Stimulated activated CD4-positive, alpha-beta T cell treated with anti-CD3 and anti-CD28 coated beads, Interleukin-1b, Interleukin-23, amount 100 ng/mL, for 48 hours (primary cell): ENCODE measurements around the gene FERMT3.

Source experiments
- DNase-seq: peaks from one replicate; pipeline ENCODE4 v3.0.0-alpha.2; 2020

FERMT3 gene

DNA sequence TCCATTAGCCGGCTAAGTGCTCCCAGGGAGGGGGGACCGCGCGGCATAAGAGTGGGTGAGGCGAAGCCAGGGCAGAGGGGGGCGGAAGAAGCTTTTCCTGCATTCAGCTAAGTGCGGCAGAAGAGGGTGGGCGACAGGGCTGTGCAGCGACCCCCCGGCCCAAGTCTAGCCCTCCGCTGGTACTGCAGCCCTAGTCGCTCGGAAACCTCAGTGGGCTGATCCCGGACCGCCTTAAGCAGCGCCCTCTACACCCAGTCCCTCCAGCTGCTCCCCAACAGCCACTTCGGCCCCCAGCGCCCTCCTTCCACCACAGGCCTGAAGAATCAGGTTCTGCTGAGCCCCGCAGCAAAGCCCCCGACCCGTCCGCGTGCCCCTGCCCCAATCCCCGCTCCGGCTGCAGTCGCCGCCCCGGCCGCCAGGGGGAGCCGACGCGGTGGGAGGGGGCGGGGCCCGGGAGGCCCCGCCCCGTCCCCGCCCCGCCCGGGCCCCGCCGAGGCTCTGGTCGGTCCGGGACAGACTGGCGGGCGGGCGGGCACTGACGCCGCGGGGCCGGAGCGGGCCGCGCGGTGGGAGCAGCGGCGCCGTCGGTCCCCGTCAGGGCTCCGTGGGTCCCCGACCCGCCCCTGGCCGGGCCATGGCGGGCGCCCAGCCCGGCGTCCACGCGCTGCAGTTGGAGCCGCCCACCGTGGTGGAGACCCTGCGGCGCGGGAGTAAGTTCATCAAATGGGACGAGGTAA is 44.7 kb downstream of the FERMT3 start, which contains the start of gene PLCB3:
Gene PLCB3, plus strand, starts transcription at position 515 of the 737 bp plus-strand sequence. Its CDS starts 120 bp downstream, at position 635.
- DNase-seq: peak; percentile 52

DNA sequence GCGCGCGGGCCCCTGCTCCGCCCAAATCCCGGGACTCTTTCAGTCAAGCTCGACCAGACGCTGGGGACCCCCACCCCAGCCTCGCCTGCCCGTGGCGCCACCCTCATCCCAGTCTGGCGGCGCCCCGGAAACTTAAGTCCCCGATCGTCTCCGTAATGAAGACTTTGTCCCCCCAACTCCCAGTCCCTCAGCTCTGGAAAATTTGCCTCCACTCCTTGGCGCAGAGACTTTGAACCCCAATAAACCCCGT is 45.2 kb downstream of the FERMT3 start:
- no peak for DNase-seq

DNA sequence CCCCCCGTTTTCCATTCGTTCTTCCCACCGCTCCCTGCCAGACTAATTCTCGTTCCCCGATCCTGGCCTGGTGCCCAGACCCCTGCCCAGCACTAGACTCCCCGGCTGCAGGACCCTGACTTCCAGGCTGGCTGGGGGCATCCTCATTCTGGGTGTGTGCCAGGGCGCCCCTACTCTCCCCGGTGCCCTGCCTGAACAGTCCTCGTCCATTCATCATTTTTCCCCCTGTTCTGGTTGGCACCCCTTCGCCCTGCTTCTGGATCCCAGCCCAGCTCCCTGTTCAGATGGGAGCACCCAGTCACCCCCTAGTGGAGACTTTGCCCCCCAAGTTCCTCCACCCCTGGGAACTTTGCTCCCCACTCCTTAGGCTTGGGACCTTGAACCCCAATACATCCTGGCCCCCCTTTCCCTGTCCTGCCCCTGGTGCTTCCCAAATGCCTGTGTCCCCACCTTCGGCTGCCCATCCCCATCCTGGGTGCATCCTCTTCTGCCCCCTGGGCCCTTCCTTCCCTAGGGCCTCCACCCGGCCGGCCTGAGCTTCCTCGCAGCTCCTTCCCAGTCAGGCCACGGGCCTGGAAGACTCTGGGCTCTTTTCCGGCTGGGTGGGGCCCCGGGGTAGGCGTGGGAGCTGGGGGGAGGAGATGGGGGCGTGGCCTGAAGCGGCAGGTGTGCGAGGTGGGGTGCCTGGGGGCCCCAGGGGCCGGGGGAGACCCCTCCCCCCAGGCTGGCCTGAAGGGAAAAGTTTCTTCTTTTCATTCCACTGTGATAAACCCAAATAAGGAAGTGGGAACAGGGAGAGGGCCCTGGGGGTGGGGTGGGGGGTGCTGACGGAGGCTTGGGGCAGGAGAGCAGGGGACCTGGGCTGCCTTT is 45.7 kb downstream of the FERMT3 start:
- no peak for DNase-seq

GRCh38 chr11:64253043-64253442 is 46.5 kb downstream of the FERMT3 start:
- no peak for DNase-seq

GRCh38 chr11:64253481-64253880 is 47.0 kb downstream of the FERMT3 start:
- DNase-seq: no peak

DNA sequence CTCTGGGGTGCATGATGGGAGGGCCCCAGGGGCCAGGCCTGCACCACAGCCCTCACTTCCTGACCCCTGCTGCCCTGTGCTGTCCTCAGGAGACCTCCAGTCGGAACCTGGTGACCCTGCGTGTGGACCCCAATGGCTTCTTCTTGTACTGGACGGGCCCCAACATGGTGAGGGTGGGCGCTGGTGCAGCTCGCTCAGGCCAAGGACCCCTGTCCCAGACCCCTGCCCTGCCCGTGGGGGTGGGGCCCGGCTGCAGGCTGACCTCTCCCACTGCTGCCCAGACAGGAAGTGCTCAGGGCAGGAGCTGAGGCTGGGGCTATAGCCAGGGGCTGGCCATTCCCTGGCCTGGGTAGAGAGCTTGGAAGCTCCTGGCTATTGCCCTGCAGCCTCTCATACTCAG is 47.8 kb downstream of the FERMT3 start:
- no peak for DNase-seq

DNA sequence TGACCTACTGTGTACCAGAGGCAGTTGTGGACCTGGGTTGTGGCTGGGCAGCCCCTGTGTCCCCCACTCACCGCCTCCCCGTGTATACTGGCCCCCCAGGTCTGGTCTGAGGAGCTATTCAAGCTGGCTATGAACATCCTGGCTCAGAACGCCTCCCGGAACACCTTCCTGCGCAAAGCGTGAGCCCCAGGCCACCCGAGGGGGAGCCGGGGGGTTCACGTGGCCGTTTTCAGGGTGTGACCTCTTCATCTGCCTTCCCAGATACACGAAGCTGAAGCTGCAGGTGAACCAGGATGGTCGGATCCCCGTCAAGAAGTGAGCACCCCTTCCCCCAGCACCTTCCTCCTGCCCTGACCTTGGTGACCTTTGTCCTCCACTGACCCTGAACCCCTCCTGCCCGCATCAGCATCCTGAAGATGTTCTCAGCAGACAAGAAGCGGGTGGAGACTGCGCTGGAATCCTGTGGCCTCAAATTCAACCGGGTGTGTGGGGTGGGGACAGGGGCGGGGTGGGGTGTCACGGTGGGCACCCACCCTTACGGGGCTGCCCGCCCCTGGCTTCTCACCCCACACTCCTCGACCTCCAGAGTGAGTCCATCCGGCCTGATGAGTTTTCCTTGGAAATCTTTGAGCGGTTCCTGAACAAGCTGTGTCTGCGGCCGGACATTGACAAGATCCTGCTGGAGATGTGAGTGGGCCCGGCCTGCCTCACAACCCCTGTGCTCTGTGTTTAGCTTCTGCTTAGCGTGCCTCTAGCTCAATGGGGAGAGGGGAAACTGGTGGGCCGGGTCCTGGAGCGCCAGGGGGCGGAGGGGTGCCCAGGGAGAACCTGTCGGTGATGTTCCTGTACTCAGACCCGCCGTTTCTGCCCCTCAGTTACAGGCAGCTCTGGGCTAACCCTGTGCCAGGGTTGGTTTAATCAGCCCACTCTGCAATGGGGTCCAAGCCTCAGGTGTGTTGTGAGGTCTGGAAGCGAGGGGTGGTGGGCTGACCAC is 48.9 kb downstream of the FERMT3 start:
- DNase-seq: no peak

DNA sequence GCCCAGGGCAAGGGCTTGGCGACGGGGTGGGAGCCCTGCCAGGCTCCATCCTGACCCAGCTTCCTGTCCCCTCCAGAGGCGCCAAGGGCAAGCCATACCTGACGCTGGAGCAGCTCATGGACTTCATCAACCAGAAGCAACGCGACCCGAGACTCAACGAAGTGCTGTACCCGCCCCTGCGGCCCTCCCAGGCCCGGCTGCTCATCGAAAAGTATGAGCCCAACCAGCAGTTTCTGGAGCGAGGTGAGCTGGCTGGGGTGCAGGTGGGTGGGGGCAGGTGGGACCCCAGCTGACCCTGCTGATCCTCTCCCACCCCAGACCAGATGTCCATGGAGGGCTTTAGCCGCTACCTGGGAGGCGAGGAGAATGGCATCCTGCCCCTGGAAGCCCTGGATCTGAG is 49.8 kb downstream of the FERMT3 start:
- no peak for DNase-seq

DNA sequence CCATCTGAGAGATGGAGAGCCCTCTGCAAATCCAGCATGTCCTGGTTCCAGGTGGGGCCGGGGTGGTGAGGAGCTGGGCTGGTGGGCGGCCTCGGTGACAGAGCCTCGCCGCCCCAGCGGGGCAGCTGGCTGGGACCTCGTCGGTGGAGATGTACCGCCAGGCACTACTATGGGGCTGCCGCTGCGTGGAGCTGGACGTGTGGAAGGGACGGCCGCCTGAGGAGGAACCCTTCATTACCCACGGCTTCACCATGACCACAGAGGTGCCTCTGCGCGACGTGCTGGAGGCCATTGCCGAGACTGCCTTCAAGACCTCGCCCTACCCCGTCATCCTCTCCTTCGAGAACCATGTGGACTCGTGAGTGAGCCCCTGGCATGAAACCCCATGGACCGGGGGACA is 51.8 kb downstream of the FERMT3 start:
- DNase-seq: no peak

- DNase-seq: no peak
Measured at GRCh38 chr11:64258946-64259532, 52.5 kb downstream of the FERMT3 start.

GRCh38 chr11:64259533-64260067 is 53.1 kb downstream of the FERMT3 start:
- no peak for DNase-seq

- no peak for DNase-seq
Measured at GRCh38 chr11:64260147-64260708, 53.7 kb downstream of the FERMT3 start.

- no peak for DNase-seq
Measured at GRCh38 chr11:64261556-64262080, 55.1 kb downstream of the FERMT3 start.

GRCh38 chr11:64262271-64263002 is 55.9 kb downstream of the FERMT3 start:
- no peak for DNase-seq

- DNase-seq: no peak
Measured at GRCh38 chr11:64263021-64263946, 56.8 kb downstream of the FERMT3 start.

DNA sequence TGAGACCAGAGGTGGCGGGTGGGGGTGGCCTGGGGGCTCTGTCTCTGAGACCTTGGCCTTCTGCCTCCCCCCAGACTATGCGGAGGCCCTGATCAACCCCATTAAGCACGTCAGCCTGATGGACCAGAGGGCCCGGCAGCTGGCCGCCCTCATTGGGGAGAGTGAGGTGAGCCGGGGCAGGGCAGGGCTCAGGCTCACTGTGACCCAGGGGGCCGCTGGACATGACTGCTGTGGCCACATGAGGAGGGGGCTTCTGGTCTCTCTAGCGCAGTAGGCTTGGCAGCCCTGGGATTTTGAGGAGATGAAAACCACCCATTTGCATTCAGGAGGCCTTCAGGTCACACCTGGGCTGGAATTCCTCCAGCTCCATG is 57.4 kb downstream of the FERMT3 start:
- DNase-seq: no peak

DNA sequence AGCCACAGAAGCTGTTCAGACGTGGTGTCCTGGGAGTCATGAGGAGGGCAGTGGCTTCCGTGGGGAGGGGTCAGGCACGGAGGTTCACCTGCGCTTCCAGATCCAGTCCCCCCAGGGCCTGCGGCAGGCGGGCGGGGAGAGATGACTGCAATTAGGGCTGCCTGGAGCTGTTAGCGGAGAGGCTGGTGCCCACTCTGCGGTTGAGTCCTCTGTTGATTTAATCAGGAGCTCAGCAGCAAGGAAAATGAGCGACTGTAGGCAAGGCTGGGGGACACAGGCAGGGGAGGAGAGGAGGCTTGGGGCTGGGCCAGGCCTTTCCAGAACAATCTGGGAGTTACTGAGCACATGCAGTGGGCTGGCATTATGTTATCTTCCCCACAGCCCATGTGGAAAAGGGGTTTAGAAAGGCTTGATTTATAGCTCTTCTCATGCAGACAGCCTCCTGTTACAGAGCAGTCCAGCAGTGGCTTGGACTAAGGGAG is 57.9 kb downstream of the FERMT3 start:
- no peak for DNase-seq

DNA sequence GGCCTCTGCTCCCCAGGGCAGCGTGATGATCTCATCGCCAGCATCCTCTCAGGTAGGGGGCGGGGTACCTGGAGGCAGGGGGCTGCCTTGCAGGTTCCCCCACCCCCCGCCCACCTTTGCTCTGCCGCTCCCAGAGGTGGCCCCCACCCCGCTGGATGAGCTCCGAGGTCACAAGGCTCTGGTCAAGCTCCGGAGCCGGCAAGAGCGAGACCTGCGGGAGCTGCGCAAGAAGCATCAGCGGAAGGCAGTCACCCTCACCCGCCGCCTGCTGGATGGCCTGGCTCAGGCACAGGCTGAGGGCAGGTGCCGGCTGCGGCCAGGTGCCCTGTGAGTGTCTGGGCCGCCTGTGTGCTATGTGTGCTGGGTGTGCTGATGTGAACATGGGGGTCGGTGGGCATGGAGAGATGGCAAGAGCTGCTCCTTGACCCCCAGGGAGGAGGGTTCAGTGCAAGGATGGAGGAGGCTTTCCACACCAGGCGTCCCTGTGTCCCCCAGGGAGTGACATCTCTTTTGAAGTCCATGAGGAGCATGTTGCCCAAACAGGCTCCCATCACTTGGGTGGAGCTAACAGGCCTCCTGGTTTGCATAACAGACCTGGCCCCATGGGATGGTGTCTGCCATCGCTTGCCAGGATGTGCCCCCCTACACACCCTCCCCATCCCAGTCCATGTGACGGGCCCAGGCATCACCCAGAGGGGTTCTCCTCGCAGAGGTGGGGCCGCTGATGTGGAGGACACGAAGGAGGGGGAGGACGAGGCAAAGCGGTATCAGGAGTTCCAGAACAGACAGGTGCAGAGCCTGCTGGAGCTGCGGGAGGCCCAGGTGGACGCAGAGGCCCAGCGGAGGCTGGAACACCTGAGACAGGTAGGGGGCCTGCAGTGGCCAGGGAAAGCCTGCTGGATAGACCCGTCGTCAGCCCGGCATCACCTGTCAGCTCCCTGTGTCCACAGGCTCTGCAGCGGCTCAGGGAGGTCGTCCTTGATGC is 58.9 kb downstream of the FERMT3 start:
- no peak for DNase-seq

DNA sequence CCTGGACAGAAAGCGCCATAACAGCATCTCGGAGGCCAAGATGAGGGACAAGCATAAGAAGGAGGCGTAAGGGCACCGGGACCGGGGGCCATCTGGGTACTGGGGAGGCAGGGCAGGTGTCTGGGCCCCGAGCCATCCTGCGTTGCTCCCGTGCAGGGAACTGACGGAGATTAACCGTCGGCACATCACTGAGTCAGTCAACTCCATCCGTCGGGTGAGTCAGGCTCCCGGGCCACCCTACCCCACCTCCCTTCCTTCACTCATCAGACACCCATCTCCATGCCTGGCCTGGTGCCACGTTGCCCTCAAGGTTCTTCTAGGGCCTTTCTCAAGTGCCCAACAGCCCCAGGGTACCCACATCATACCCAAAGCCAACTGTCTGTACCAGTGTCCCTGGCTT is 59.8 kb downstream of the FERMT3 start:
- no peak for DNase-seq
